PC-3 (cell line): ENCODE results near the gene TWIST2.

Experiments used
- EZH2 ChIP-seq: fragments of 300-600 bp; sonication (generic); IDR thresholded peaks from one replicate; pipeline ENCODE4 v1.6.1; 2017; ENCODE audit warnings: antibody characterized with exemption, mild to moderate bottlenecking, low read length; ENCODE audit not compliant: unreplicated experiment
- EZH2phosphoT487 ChIP-seq: fragments of 300-600 bp; sonication (generic); IDR thresholded peaks from 2 replicates; pipeline ENCODE4 v1.6.1; 2018; ENCODE audit warnings: mild to moderate bottlenecking, antibody characterized with exemption, low read length, borderline replicate concordance
- TF ChIP-seq, protein P1 (sequence below): fragments of 300-600 bp; sonication (generic); conservative IDR thresholded peaks from 2 replicates; pipeline ENCODE4 v1.5.1; 2017; ENCODE audit warnings: antibody characterized with exemption, low read depth, mild to moderate bottlenecking, low read length

DNA sequence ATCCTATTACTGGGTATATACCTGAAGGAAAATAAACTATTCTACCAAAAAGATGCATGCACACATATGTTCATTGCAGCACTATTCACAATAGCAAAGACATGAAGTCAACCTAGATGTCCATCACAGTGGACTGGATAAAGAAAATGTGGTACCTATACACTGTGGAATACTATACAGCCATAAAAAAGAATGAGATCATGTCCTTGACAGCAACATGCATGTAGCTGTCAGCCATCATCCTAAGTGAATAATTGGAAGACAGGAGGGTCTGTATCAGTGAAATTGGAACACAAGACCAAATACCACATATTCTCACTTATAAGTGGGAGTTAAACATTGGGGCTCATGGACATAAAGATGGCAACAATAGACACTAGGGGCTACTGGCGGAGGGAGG lies 27.7 kb upstream of the TWIST2 start:
- TF ChIP-seq, protein P1, sequence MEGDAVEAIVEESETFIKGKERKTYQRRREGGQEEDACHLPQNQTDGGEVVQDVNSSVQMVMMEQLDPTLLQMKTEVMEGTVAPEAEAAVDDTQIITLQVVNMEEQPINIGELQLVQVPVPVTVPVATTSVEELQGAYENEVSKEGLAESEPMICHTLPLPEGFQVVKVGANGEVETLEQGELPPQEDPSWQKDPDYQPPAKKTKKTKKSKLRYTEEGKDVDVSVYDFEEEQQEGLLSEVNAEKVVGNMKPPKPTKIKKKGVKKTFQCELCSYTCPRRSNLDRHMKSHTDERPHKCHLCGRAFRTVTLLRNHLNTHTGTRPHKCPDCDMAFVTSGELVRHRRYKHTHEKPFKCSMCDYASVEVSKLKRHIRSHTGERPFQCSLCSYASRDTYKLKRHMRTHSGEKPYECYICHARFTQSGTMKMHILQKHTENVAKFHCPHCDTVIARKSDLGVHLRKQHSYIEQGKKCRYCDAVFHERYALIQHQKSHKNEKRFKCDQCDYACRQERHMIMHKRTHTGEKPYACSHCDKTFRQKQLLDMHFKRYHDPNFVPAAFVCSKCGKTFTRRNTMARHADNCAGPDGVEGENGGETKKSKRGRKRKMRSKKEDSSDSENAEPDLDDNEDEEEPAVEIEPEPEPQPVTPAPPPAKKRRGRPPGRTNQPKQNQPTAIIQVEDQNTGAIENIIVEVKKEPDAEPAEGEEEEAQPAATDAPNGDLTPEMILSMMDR = no peak
- TF ChIP-seq EZH2phosphoT487 (no peak), EZH2 (no peak)
